Fibroblast of gingiva (primary cell): Measurements from ENCODE around the gene PARP8.

Experiments
- DNase-seq: peaks from one replicate; pipeline ENCODE4 v3.0.0-alpha.2; 2011; ENCODE audit warnings: low read depth

The PARP8 gene

GRCh38 chr5:50726475-50727148, 60.2 kb downstream of the PARP8 start:
- DNase-seq = no peak

GRCh38 chr5:50727149-50727496, 60.7 kb downstream of the PARP8 start:
- DNase-seq = peak; percentile 23

GRCh38 chr5:50727845-50728244, 61.4 kb downstream of the PARP8 start:
- DNase-seq = no peak

DNA sequence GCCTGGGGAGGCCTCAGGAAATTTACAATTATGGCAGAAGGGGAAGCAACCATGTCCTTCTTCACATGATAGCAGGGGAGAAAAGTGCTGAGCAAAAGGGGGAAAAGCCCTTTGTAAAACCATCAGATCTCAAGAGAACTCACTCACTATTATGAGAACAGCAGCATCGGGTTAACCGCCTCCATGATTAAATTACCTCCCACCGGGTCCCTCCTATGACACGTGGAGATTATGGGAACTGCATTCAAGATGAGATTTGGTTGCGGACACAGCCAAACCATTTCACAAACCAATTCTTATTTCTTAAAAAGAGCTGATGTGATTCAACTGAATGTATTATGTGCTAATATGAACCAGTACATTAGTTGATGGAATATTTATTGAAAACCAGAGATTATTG, 63.9 kb downstream of the PARP8 start:
- DNase-seq = no peak

DNA sequence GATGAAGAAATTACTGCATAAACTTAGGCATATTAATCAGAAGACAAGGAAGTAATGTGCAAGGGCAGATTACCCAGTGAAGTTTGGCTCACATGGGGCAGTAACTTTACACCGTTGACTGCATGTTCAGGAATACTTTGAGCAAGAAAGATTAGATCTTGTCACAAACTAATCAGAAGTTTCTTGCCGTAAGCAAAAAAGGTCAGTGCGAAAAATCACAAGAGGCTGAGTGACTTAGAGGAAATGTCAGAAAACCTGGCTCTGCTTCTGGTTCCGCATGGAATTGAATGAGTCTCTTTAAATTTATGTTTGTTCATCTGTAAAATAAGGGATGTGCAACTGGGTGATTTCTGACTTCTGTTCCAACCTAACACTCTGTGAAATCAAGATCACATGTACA, 64.4 kb downstream of the PARP8 start:
- DNase-seq = no peak

GRCh38 chr5:50733741-50734140, 67.3 kb downstream of the PARP8 start:
- DNase-seq = no peak

GRCh38 chr5:50738864-50739263, 72.4 kb downstream of the PARP8 start:
- no peak for DNase-seq

DNA sequence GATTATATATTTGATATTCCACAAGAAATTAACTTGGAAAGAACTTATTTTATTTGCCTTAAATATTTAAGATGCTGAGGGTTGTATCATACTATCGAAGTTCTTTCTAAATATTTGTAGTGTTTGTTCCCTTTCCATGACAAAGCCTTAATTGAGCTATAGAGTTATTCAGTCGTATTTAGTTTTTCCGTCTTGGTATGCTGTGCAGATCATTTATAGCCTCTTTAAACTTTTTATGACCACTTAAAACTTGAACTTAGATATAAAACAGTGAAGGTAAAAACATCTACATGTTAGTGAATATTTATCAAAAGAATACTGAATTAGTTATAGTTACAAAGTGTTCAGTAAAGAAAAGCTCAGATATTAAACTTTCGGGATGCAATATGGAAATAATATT, 74.4 kb downstream of the PARP8 start:
- DNase-seq = no peak

- DNase-seq = peak; percentile 47
Measured at GRCh38 chr5:50744776-50745175, 78.3 kb downstream of the PARP8 start.

DNA sequence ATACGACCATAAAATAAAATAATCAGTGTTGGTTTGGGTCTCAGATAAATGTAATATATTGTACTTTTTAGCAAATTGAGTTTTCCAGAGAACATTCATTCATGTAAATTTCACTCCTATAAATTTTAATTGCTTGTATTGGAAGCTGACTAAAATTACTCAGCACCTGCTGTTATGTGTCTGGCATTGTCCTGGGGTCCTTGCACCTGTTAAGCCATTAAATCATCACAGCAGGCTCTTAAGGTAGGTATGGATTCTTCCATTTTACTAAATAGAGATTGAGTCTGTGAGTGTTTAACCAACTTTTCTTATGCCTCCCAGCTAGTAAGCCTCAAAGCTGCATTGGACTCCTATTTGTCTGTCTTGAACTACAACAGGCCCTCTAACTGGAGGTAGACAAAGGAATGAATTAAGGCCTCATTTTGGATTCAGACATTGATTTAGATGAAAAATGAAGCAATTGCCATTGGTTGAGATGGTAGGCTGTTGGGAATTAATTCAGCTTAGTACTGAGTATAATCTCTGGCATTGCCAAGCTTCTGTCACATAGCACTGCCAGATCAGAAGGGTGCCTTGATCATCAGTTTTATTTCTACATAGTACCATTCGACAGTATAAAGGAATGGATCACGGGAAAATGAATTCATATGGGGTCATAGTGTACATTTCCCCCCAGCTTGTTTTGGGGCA, 78.9 kb downstream of the PARP8 start:
- no peak for DNase-seq

GRCh38 chr5:50749181-50749580, 82.7 kb downstream of the PARP8 start:
- no peak for DNase-seq

DNA sequence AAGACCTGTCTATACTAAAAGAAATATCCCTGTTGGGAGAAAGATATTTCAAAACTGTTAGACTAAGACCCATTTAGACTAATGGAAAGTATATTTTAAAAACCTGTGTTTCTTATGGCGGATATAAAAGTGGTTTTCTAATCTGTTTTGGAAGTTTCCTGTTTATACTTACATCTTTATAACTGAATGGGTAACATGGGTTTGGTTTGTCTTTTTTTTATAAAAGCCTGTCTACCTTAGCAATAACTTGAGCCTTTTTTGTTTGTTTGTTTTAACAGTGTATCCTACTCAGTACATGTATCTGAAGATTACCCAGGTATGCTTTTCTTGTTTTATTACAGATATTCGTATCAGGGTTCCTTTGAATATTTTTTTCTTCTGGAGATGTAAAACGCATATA, 83.4 kb downstream of the PARP8 start:
- no peak for DNase-seq

DNA sequence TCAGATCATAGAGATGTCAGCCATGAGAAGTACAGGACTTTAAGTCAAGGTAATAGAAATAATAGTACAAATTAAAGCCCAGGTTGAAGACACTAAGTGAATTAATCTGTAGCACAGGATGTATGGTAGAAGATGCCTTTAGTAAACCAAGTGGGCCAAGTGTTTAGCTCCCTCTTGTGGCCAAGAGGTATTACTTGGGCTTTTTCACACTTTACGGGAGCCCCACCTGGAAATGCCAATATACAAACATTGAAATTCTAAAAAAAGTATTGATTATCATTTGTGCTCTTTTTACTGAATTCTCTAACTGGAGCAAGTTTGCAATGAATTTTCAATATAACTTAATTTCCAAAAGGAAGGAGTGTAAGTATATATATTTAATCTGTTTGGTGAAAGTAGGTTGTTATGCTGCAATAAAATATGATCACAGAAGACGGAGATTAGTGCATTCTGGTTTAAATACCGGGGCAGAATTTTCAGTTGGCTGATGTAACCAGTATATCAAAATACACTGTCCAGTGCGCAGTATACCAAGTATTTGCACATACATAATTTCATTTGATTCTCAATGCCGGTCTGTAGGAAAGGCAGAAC, 84.7 kb downstream of the PARP8 start:
- peak; percentile 48 for DNase-seq

DNA sequence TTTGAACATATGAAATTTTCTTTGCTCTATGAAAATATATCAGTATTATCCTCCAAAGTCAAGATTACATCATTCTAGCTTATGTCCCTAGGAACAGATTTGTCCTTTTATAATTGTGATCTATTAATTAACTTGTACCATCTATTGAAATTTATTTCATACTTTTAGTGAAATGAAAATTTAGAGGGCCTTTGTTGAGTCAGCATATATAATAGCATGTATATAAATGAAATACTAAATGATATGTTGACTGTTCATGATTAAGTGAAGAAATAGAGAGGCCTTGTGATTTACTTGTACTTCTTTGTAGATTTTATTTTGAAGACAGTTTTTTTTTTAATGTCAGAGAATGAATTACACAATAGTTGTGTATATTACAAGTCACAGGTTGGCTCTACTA, 86.4 kb downstream of the PARP8 start:
- no peak for DNase-seq

DNA sequence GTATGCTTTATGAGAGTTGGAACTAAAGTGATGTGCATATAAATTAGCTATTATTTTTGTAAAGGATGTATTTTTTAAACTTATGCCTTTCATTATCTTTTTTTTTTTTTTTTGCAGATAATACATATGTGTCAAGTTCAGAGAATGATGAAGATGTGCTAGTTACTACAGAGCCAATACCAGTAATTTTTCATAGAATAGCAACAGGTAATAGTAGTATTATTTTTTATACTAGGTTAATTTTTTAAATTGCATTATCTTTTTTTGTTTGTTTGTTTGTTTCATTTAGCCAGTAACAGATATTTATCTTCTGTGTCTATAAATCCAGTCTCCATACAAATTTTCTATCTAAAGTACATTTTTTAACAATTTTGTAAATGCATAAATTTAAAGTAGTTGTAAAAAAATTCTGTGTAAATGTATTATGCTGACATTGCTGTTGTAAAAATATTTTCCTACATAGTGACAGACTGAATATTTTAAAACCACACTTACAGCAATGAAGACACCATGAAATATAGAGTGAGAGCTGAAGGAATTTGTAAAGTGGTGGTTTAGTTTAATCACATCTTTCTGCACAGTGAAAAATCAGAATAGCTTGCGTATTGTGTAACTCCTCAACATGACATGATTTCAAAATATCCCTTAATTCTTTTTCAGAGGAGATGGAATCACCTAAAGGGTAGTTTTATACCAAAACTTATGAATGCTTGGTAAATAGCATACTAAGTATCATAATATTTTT, 93.3 kb downstream of the PARP8 start:
- DNase-seq = no peak

DNA sequence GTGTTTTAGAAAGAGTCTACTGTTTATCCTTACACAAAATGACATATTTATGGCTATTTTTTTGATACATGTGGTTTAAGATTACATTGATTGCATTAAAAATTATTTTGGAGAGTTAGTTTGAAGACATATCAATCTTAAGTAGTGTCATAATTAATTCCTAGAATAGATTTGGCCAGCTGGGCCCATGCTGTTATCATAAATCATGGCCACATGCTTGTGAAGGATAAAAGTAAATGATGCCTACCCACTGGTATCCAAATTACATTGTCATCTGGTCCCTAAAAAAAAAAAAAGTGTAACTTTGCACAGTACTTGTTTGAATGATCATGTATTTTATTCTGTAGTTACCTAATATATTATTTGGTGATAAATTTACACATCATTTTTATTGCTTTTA, 96.9 kb downstream of the PARP8 start:
- no peak for DNase-seq

DNA sequence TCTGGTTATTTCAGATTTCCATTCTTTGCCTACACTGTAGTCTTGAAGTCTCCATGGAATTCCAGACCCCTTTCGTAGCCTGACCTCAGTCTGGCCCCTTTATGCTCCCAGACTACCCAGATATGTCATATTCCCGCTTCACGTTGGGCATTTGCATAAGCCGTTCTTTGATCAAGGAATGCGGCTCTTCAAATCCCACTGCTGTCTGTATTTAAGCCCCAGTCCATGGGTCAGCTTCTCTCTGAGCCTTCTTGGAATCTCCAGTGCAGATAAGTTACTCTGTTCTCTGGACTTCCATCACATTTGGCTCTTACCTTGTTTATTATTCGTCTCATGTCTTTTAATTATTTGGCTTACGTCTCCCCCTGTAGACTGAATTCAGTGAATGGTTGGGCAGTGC, 97.4 kb downstream of the PARP8 start:
- no peak for DNase-seq

- no peak for DNase-seq
Measured at GRCh38 chr5:50766042-50766441, 99.6 kb downstream of the PARP8 start.

- no peak for DNase-seq
Measured at GRCh38 chr5:50766462-50766861, 100.0 kb downstream of the PARP8 start.

DNA sequence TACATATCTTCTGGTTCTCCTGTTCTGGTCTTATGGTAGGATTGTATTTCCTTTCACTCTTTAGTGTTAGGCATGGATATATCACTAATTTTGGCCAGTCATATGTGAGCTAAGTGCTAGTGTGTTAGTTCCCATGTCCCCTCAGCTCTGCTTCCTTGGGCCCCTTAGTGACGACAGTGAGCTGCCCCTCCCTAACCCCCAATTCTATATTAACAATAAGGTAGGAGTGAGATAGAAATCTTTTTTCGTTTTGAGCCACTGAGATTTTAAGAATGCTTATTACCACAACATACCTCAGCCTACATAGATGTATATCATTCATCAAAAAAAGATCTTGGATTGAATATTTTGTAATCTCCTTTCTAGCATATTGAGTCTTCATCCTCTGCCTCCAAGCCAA, 100.5 kb downstream of the PARP8 start:
- no peak for DNase-seq

DNA sequence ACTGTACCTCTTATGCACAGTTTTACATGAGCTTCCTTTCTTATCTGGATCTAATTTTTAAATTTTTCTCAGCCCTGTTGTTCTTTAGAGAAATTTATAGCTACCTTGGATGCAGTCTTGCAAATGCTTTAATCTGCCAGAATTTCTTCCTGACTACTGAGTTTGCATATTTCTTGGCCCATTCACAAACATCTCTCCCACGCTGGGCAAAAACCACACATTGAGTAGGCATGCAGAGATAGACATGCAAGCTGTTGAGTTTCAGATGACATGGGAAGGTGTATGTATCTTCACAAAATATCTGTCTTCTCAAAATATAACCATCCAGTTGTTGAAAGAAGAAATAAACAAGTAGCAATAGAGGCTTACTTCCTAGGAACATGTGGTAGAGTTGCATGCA, 101.2 kb downstream of the PARP8 start:
- no peak for DNase-seq

DNA sequence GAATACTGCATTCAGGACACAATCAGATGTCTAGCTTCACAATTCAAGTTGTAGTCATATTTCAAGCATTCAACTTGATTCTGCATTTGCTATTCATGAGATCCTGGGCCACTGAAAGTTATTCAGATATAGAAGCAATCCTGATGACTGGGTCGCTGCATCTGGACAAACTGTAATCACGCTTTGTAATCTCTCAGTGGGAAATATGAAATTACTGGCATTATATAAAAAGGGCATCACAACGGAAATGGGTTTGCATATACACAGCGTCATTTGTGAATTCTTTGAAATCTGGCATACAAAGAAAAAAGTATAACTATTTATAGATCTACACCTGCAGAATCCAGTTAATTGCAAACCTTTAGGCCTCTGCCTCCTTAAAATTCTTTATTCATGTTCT, 102.2 kb downstream of the PARP8 start:
- DNase-seq = no peak

DNA sequence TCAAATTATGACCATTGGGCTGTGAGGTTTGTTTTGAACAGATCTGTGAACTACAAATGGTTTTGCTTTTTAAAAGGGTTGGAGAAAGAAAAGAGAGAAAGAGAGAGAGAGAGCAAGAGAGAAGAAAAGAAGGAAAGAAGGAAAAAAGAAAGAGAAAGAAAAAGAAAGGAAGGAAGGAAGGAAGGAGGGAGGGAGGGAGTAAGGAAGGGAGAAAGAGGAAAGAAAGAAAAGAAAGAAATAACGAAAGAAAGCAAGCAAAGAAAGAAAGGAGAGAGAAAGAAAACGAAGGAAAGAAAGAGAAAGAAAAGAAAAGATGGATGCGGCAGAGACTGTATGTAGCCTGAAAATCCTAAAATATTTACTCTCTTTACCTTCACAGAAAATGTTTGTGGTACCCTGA, 104.0 kb downstream of the PARP8 start:
- DNase-seq = no peak
